ENCODE results near the gene MAPRE2.

DNA sequence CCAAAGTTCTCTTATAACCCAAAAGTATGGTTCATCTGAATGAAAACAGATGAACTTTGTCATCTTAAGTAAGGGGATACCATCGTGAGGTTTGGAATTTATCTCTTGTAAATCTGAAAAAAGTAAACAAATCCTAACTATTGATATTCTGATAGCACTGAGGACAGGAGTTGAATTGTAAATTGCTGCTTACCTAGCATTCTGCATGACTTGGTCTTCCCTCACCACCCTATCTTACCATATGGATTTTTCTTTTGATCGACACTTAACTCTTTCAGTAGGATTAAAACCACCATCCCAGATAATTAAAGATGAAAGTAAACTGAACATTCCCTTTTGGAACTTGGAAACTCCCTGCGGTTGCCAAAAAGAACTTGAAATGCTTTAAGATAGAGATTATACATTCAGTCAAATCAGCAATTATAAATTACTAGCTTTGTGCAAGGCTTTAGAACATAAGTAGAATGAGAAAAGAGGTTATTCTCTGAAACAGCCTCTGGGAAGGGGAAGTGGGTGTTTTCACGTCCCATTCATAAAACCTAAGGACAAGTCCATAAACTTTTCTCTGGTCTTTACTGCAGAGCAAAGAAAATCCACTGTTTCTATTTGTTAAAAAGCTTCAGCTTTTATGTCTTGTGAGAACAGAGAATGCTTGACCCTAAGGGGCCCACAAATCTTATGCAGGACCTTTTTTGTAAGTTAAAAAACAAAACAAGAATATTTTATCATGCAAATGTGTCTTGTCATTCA lies 149.9 kb downstream of the MAPRE2 start:
- TF ChIP-seq, protein P1, sequence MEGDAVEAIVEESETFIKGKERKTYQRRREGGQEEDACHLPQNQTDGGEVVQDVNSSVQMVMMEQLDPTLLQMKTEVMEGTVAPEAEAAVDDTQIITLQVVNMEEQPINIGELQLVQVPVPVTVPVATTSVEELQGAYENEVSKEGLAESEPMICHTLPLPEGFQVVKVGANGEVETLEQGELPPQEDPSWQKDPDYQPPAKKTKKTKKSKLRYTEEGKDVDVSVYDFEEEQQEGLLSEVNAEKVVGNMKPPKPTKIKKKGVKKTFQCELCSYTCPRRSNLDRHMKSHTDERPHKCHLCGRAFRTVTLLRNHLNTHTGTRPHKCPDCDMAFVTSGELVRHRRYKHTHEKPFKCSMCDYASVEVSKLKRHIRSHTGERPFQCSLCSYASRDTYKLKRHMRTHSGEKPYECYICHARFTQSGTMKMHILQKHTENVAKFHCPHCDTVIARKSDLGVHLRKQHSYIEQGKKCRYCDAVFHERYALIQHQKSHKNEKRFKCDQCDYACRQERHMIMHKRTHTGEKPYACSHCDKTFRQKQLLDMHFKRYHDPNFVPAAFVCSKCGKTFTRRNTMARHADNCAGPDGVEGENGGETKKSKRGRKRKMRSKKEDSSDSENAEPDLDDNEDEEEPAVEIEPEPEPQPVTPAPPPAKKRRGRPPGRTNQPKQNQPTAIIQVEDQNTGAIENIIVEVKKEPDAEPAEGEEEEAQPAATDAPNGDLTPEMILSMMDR (conservative IDR thresholded peaks at IDR 0.05; ENCODE audit: low read depth, low read length), result no peak
- TF ChIP-seq EZH2 (IDR thresholded peaks at IDR 0.05; ENCODE audit: borderline replicate concordance, low read depth, low read length, poor library complexity, severe bottlenecking), result no peak
